Bronchial epithelial cell (primary cell): ENCODE data around the gene F12. TPM values are rescaled to one million over a fixed set of nuclear protein-coding genes. Genes with fewer than 3 reads are reported as not detected.
A peak's percentile ranks its signal among the peaks of the same experiment; 100 is the strongest.

Experiments
- DNase-seq: peaks from one replicate; pipeline ENCODE4 v3.0.0-alpha.2; 2010; ENCODE audit warnings: low read depth
- FAIRE-seq: peaks from 2 replicates; lab custom pipeline; 2011; peaks lifted over from hg19 to GRCh38; lab: Jason Lieb, UNC
- H3K27me3 ChIP-seq: 2 replicates; pipeline ENCODE4 v1.5.1; 2011; ENCODE audit warnings: low read length; ENCODE audit not compliant: control insufficient read depth, insufficient read depth
- H3K36me3 ChIP-seq: 2 replicates; pipeline ENCODE4 v1.5.1; 2011; ENCODE audit warnings: low read length; ENCODE audit not compliant: control insufficient read depth, insufficient read depth
- H3K4me3 ChIP-seq: 2 replicates; pipeline ENCODE4 v1.5.1; 2011; ENCODE audit warnings: mild to moderate bottlenecking, low read depth, low read length, control low read depth
- total RNA-seq: library from RNA; depleted of rRNA; stranded (reverse); fragments of >200 nt; gene quantifications from 2 replicates; pipeline ENCODE4 v1.2.1, GENCODE V29; 2014
- TF ChIP-seq, protein P1 (sequence below): IDR thresholded peaks from 2 replicates; pipeline ENCODE4 v1.5.1; 2011; ENCODE audit warnings: mild to moderate bottlenecking, moderate library complexity, low read length, control low read depth, inconsistent platforms; ENCODE audit not compliant: insufficient read depth, severe bottlenecking

The F12 gene
- 5.0 and 7.9 TPM in 2 replicates for total RNA-seq

DNA sequence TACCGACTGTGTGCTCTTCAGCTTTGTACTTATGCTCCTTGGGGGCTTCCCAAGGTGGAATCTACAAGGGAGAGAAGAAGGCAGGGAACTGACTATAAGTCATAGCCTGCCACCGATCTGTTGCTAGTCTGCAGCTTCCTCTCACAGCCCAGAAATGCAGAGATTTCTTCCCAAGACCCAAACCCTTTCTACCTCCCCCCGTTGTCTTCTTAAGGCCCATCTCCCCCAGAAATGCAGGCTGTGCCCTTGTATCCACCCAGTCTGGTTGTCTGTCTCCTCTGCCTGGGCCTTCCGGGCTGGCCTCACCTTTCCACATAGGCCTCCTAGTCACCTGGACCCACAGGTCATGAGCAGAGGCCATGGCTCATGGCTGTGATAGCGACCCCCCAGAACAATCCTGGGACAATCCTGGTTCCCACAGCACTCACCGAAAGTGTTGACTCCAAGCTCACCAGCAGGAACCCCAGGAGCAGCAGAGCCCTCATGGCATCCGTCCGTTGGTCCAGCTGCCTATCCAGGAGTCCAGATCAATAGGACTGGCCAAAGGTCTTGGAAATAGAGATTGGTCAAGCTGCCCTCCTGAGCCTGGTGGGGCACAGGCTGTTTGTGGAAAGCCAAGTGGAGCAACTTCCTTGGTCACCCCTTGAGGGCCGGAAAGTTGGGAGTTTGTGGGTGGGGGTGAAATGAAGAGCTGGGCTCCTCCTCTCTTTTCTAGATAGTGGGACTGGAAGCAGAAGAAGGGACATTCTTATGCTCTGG, at the start of gene F12:
F12 (minus strand) TSS at position 522 of the 759 bp plus-strand sequence; CDS start at position 485, 37 bp downstream.
- Histone ChIP-seq H3K36me3 (no peaks in the 10 kb centered on the region), H3K4me3 (no peak within 1 kb of the TSS), H3K27me3 (peaks cover 2% of the 10 kb centered on the region)
- no peak for DNase-seq
- TF ChIP-seq, protein P1, sequence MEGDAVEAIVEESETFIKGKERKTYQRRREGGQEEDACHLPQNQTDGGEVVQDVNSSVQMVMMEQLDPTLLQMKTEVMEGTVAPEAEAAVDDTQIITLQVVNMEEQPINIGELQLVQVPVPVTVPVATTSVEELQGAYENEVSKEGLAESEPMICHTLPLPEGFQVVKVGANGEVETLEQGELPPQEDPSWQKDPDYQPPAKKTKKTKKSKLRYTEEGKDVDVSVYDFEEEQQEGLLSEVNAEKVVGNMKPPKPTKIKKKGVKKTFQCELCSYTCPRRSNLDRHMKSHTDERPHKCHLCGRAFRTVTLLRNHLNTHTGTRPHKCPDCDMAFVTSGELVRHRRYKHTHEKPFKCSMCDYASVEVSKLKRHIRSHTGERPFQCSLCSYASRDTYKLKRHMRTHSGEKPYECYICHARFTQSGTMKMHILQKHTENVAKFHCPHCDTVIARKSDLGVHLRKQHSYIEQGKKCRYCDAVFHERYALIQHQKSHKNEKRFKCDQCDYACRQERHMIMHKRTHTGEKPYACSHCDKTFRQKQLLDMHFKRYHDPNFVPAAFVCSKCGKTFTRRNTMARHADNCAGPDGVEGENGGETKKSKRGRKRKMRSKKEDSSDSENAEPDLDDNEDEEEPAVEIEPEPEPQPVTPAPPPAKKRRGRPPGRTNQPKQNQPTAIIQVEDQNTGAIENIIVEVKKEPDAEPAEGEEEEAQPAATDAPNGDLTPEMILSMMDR = no peak
- no peak for FAIRE-seq

DNA sequence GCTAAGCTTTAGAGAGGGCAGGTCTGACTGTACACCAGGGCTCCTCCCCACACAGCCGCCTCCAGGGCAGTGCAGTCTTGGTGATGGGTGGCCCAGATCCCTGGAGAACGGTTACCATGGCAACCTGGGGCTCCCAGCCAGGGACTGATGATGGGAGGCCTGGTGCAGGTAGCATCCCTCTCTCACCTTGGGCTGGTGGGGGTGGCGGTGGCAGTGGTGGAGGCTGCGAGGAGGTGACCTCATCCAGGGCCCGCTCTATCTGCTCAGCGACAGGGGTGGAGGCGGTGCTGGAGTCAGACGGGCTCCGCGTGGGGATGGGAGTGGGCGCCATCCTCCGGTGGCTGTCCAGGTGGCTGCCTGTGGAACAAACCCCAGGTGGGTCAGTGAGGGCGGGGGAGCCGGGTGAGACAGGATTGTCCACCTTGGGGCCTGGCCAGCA, 49.6 kb upstream of the F12 start:
- Histone ChIP-seq H3K4me3 (no peak overlapping the region), H3K36me3 (peaks cover 20% of the 10 kb centered on the region), H3K27me3 (no peaks in the 10 kb centered on the region)
- DNase-seq = no peak
- FAIRE-seq = no peak
- TF ChIP-seq, protein P1 = no peak

DNA sequence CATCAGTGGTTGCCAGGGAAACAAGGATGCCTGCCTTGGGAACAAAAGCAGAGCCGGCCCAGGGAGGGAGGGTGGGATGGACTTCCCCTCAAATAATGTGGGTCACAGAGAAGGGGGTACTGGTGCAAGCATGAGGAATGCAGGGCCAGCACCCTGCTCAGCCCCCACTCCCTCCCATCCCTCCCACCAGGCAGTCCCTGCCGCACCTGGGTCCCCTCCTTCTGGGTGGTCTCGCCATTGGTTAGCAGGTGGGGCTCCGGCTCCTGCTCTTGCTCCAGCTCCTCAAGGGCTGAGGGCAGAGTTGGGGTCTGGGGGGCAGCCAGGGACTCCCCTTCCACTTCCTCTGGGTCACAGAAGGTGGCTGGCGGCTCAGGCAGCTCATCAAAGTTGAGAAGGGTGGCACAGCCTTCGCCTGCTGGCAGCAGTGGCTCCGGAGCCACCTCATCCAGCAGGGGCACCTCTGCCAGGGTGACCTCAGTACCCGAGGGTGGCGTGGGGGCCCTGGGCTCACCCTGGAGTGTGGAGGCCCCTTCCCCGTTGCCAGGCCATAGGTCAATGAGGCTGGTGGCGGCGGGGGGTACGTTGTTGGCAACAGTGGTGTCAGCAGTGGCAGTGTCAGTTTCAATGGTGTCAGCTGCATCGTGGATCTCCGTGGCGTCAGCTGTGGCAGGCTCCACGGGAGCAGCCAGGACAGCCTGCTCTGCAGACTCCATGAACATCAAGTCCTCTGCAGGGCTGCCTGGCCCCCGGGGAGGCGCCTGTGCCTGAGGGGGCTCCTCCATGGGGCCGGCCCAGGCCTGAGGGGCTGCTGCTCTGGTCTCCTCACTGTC, 48.7 kb upstream of the F12 start:
- H3K4me3 ChIP-seq = no peak overlapping the region
- no peaks in the 10 kb centered on the region for H3K27me3 ChIP-seq
- FAIRE-seq = no peak
- peaks cover 19% of the 10 kb centered on the region for H3K36me3 ChIP-seq
- no peak for DNase-seq
- TF ChIP-seq, protein P1 = no peak

- TF ChIP-seq, protein P1 = peak; percentile 60
- H3K4me3 ChIP-seq = no peak overlapping the region
- DNase-seq (peak; percentile 94), FAIRE-seq (no peak)
- no peaks in the 10 kb centered on the region for H3K27me3 ChIP-seq
- peaks cover 18% of the 10 kb centered on the region for H3K36me3 ChIP-seq
These were observed 47.9 kb upstream of the F12 start for GRCh38 chr5:177456976-177457851.

DNA sequence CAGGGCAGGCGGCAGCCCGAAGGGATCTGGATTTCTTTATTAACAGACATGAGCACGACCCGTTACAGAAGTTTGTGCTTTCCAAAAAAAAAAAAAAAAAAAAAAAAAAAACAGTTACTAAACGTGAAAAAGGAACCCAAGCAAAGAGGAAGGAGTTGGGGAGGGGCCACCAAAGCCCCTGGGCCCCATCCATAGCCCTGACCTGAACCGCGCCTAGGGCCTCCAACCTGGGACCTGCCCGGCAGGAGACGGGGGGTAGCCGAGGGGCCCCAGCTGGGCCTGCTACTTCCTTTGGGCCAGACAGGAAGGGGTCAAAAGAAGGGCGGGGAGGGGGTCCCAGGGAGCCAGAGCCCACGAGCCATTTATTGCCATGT, 47.2 kb upstream of the F12 start:
- H3K27me3 ChIP-seq = no peaks in the 10 kb centered on the region
- H3K36me3 ChIP-seq = peaks cover 18% of the 10 kb centered on the region
- FAIRE-seq (no peak), DNase-seq (no peak)
- no peak overlapping the region for H3K4me3 ChIP-seq
- TF ChIP-seq, protein P1 = no peak
